ENCODE measurements around the gene DAP3. TPM values are rescaled to one million over a fixed set of nuclear protein-coding genes. Genes with fewer than 3 reads are reported as not detected.
"Not testable (repeated sequence)": the region's sequence is repeated elsewhere in the genome, so short reads cannot be mapped to it uniquely, and the experiment has no call there.

DAP3 gene
- total and polyA plus RNA-seq, 2 donors (not counting 1 experiment from before 2014, with no cell fraction given) = 84.7 to 107 TPM

DNA sequence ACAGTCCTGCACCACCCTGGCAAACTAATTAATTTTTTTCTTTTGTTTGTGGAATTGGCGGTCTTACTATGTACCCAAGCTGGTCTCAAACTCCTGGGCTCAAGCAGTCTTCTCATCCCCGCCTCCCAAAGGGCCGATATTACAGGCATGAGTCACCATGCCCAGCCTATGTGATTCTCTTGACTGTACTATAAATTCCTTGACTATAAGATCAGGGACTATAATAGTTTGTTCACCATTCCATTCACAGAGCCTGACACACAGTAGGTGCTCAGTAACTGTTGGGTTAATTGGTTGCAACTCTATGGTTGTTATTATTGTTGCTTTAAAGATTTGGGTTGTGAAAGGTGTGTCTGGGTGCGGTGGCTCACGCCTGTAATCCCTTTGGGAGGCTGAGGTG lies 17.2 kb downstream of the DAP3 start:
- Mint-ChIP-seq H3K27ac (no peak overlapping the region), H3K27me3 (no peaks in the 10 kb centered on the region), H3K4me1 (peaks cover 8% of the 10 kb centered on the region), H3K9me3 (ENCODE audit: insufficient read depth) (no peaks in the 10 kb centered on the region), H3K4me3 (no peak overlapping the region)
- no peak overlapping the region for H3K4me3 ChIP-seq (ENCODE audit: control extremely low read depth in 1 of 5, extremely low read depth in 1 of 5, insufficient read depth in 1 of 5, low read depth in 2 of 5, low read length in 4 of 5)
- ATAC-seq (ENCODE audit: low read depth) (no peak), DNase-seq (no peak)
- peaks cover 61% of the 10 kb centered on the region for H3K79me2 ChIP-seq (ENCODE audit: control insufficient read depth, insufficient read depth, low read length)
- CTCF ChIA-PET = no interaction called here
- H4K20me1 ChIP-seq (ENCODE audit: control insufficient read depth, insufficient read depth, low read length, poor library complexity, severe bottlenecking) = peaks cover 8% of the 10 kb centered on the region
- no peak overlapping the region for H3K4me2 ChIP-seq (replicated peaks; ENCODE audit: low read depth, low read length, poor library complexity, severe bottlenecking)
- no peaks in the 10 kb centered on the region for H3K9me3 ChIP-seq (ENCODE audit: control extremely low read depth in 1 of 3, control insufficient read depth in 2 of 3, insufficient read depth in 1 of 3, low read length in 2 of 3)
- no peak overlapping the region for H2AFZ ChIP-seq (ENCODE audit: insufficient read depth, low read depth, low read length, poor library complexity, severe bottlenecking)
- H3K9ac ChIP-seq (ENCODE audit: low read length) = no peak overlapping the region
- no peak for TF ChIP-seq EZH2 (IDR thresholded peaks at IDR 0.05; ENCODE audit: borderline replicate concordance, insufficient read depth, low read depth, low read length, poor library complexity, severe bottlenecking)
- TF ChIP-seq, protein P1, sequence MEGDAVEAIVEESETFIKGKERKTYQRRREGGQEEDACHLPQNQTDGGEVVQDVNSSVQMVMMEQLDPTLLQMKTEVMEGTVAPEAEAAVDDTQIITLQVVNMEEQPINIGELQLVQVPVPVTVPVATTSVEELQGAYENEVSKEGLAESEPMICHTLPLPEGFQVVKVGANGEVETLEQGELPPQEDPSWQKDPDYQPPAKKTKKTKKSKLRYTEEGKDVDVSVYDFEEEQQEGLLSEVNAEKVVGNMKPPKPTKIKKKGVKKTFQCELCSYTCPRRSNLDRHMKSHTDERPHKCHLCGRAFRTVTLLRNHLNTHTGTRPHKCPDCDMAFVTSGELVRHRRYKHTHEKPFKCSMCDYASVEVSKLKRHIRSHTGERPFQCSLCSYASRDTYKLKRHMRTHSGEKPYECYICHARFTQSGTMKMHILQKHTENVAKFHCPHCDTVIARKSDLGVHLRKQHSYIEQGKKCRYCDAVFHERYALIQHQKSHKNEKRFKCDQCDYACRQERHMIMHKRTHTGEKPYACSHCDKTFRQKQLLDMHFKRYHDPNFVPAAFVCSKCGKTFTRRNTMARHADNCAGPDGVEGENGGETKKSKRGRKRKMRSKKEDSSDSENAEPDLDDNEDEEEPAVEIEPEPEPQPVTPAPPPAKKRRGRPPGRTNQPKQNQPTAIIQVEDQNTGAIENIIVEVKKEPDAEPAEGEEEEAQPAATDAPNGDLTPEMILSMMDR (IDR thresholded peaks at IDR 0.05) = no peak
- no peak overlapping the region for H3K27ac ChIP-seq (ENCODE audit: low read length in 2 of 2)
- H3K27me3 ChIP-seq (replicated peaks in 1 of 4; ENCODE audit: control extremely low read depth in 1 of 4, control insufficient read depth in 3 of 4, insufficient read depth in 4 of 4, low read length in 3 of 4) = no peaks in the 10 kb centered on the region
- POLR2A ChIA-PET = no interaction called here
- H3K4me1 ChIP-seq (ENCODE audit: control insufficient read depth in 2 of 2, insufficient read depth in 2 of 2, low read length in 2 of 2) = no peaks in the 10 kb centered on the region
- intact Hi-C loops (cut with micrococcal nuclease) = no loop called here
- WGBS (ENCODE audit: insufficient coverage) = 94% methylated on average over 2 of the region's 5 CpGs
- peaks cover 2 to 3% of the 10 kb centered on the region in 2 experiments for H3K36me3 ChIP-seq (replicated peaks in 1 of 2; ENCODE audit: control extremely low read depth in 1 of 2, control insufficient read depth in 1 of 2, extremely low read depth in 1 of 2, insufficient read depth in 2 of 2, low read length in 1 of 2)

DNA sequence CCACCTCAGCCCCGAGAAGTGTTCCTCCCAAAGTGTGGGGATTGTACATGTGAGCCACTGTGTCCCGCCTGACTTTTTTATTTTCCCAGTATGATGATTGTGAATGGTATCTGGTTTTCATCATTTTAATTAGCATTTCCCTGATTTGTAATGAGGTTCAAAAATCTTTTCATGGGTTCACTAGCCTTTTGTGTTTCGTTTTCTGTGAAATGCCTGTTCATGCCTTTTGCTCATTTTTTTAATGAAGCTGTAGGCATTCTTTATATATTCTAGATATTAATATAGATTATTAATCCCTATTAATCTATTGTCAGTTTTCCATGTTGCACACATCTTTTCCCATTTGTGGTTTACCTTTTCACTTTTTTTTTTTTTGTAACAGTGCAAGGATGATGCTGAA lies 20.5 kb downstream of the DAP3 start:
- Histone ChIP-seq H3K4me2 (replicated peaks; ENCODE audit: low read depth, low read length, poor library complexity, severe bottlenecking) (no peak overlapping the region), H3K79me2 (ENCODE audit: control insufficient read depth, insufficient read depth, low read length) (peaks cover 42% of the 10 kb centered on the region), H3K4me1 (ENCODE audit: control insufficient read depth in 2 of 2, insufficient read depth in 2 of 2, low read length in 2 of 2) (no peaks in the 10 kb centered on the region), H3K9ac (ENCODE audit: low read length) (no peak overlapping the region), H3K9me3 (ENCODE audit: control extremely low read depth in 1 of 3, control insufficient read depth in 2 of 3, insufficient read depth in 1 of 3, low read length in 2 of 3) (no peaks in the 10 kb centered on the region), H2AFZ (ENCODE audit: insufficient read depth, low read depth, low read length, poor library complexity, severe bottlenecking) (no peak overlapping the region), H3K27me3 (replicated peaks in 1 of 4; ENCODE audit: control extremely low read depth in 1 of 4, control insufficient read depth in 3 of 4, insufficient read depth in 4 of 4, low read length in 3 of 4) (no peaks in the 10 kb centered on the region), H3K36me3 (replicated peaks in 1 of 2; ENCODE audit: control extremely low read depth in 1 of 2, control insufficient read depth in 1 of 2, extremely low read depth in 1 of 2, insufficient read depth in 2 of 2, low read length in 1 of 2) (peaks cover 2 to 6% of the 10 kb centered on the region in 2 experiments), H3K4me3 (ENCODE audit: control extremely low read depth in 1 of 5, extremely low read depth in 1 of 5, insufficient read depth in 1 of 5, low read depth in 2 of 5, low read length in 4 of 5) (no peak overlapping the region), H4K20me1 (ENCODE audit: control insufficient read depth, insufficient read depth, low read length, poor library complexity, severe bottlenecking) (peaks cover 8% of the 10 kb centered on the region), H3K27ac (ENCODE audit: low read length in 2 of 2) (no peak overlapping the region)
- CTCF ChIA-PET = no interaction called here
- DNase-seq = no peak
- Mint-ChIP-seq H3K4me3 (no peak overlapping the region), H3K9me3 (ENCODE audit: insufficient read depth) (no peaks in the 10 kb centered on the region), H3K27ac (no peak overlapping the region), H3K27me3 (no peaks in the 10 kb centered on the region), H3K4me1 (peaks cover 7% of the 10 kb centered on the region)
- no CpG with 5 or more reads among the region's 3 CpGs for WGBS (ENCODE audit: insufficient coverage)
- POLR2A ChIA-PET = no interaction called here
- intact Hi-C loops (cut with micrococcal nuclease) = no loop called here
- no peak for ATAC-seq (ENCODE audit: low read depth)
- TF ChIP-seq, protein P1 (IDR thresholded peaks at IDR 0.05) = no peak
- TF ChIP-seq EZH2 (IDR thresholded peaks at IDR 0.05; ENCODE audit: borderline replicate concordance, insufficient read depth, low read depth, low read length, poor library complexity, severe bottlenecking) = no peak

DNA sequence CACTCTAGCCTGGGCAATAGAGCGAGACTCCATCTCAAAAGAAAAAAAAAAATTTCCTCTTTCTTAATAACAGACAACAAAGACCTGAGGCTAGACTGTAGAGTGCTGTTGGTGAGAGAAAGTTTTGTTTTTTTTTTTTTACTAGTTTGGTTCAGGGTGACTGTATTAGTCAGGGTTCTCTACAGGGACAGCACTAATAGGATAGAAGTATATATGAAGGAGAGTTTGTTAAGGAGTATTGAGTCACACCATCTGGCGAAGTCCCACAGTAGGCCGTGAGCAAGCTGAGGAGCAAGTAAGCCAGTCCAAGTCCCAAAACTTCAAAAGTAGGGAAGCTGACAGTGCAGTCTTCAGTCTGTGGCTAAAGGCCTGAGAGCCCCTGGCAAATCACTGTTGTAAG lies 22.6 kb downstream of the DAP3 start:
- peaks cover 12% of the 10 kb centered on the region for H3K4me1 Mint-ChIP-seq
- H3K79me2 ChIP-seq (ENCODE audit: control insufficient read depth, insufficient read depth, low read length) = peaks cover 26% of the 10 kb centered on the region
- H3K27me3 Mint-ChIP-seq; H3K9me3 ChIP-seq (ENCODE audit: control extremely low read depth in 1 of 3, control insufficient read depth in 2 of 3, insufficient read depth in 1 of 3, low read length in 2 of 3); H3K9ac ChIP-seq (ENCODE audit: low read length); H3K27ac ChIP-seq (ENCODE audit: low read length in 2 of 2); H3K27ac Mint-ChIP-seq; DNase-seq; H3K9me3 Mint-ChIP-seq (ENCODE audit: insufficient read depth); H3K4me2 ChIP-seq (replicated peaks; ENCODE audit: low read depth, low read length, poor library complexity, severe bottlenecking); H3K36me3 ChIP-seq (replicated peaks in 1 of 2; ENCODE audit: control extremely low read depth in 1 of 2, control insufficient read depth in 1 of 2, extremely low read depth in 1 of 2, insufficient read depth in 2 of 2, low read length in 1 of 2); H3K4me3 Mint-ChIP-seq; H3K4me3 ChIP-seq (ENCODE audit: control extremely low read depth in 1 of 5, extremely low read depth in 1 of 5, insufficient read depth in 1 of 5, low read depth in 2 of 5, low read length in 4 of 5); CTCF ChIA-PET; H4K20me1 ChIP-seq (ENCODE audit: control insufficient read depth, insufficient read depth, low read length, poor library complexity, severe bottlenecking); H3K27me3 ChIP-seq (replicated peaks in 1 of 4; ENCODE audit: control extremely low read depth in 1 of 4, control insufficient read depth in 3 of 4, insufficient read depth in 4 of 4, low read length in 3 of 4); intact Hi-C loops (cut with micrococcal nuclease); H3K4me1 ChIP-seq (ENCODE audit: control insufficient read depth in 2 of 2, insufficient read depth in 2 of 2, low read length in 2 of 2); ATAC-seq (ENCODE audit: low read depth); H2AFZ ChIP-seq (ENCODE audit: insufficient read depth, low read depth, low read length, poor library complexity, severe bottlenecking): not testable (repeated sequence)
- no CpG with 5 or more reads among the region's 3 CpGs for WGBS (ENCODE audit: insufficient coverage)
- POLR2A ChIA-PET = interaction anchor here (0.6 to 0.7 kb wide), 2 partner anchors 43 to 59 kb away, joined by 4 to 6 read pairs; no protein-coding TSS in a partner anchor
